Activated gamma-delta T cell (primary cell): ENCODE measurements around the gene SLC23A2.

Experiments used
- DNase-seq: peaks from one replicate; lab custom pipeline; 2025; lab: John Stamatoyannopoulos, UW

Gene SLC23A2

DNA sequence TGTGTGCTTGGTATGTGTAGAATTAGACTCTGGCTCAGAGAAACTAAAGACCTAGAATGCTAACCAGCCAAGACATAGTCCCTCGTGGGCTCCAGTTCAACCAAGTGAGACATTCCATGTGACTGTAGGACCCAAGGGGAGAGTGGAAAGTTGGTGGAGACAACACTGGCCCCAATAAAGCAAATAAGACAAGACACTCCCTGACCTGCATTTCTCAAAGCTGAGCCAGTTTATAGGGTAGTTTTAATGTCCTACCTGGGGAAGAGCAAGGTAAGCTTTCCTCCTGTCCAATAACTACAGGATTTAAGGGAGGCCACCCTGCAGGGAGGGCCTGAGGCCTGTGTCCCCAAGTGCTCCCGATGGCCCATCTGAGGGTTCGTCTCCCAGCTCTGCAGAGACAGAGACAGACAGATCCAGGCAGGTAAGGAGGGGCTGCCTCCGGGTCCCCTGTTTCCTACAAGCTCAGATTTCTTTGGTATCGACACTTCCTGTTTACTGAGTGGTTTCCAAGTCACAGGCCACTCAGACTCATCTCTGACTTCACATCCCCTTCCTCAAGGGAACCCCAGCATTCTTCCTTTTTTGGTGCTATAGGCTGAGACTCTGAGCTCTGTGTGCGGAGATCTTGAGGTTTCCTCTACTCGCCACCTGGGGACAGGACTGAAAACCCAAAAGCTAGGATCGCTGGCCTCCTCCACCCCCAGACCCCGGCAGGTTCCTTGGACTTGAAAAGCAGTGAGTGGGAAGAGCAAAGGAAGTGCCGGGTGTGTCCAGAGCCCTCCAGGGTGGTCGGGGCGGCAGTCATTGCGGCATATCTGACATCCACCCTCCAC, 187.2 kb downstream of the SLC23A2 start:
- peak; percentile 28 for DNase-seq

- DNase-seq: no peak
Observed at GRCh38 chr20:4813076-4813862, 188.0 kb downstream of the SLC23A2 start.

- no peak for DNase-seq
Observed at GRCh38 chr20:4812641-4813075, 188.7 kb downstream of the SLC23A2 start.

DNA sequence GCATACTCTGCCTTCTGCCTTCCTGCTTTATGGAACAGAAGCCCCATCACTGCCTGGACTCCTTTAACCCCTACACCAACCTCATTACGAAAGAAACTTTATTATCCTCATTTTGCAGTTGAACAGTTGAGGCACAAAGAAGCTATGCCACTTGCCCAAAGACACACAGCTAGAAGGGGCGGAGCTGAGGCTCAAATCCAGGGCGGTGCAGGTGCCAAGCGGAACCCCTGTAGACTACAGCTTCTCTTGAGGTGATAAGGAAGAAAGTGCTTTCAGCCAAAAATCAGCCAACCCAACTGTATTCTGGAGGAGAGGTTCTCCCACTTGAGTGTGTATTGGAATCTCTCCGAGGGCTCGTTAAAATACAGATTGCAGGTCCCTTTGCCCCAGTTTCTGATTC, 189.1 kb downstream of the SLC23A2 start:
- DNase-seq: no peak

DNA sequence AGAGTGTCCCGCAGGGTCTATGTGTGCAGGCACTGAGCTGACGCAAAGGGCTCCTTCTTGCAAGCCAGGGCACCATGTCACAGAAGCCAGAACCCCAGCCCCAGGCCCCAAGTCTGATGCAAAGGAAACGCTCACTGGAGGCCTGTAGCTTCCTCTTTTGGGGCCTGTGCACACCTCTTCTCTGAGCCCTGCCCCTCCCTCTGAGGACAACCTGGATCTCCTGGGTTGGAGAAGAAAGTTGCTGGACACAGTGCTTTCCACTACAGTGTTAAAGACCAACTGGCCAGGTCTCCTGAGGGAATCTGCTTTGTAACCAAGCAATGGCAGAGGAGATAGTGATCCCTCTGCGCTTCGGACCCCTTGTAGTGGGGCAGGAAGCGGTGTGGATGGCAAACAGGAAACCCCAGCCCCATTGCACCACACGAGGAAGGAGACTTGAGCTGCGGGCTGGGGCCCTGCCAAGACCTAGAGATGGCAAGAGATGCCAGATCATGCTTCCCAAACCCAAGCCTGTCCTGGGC, 189.6 kb downstream of the SLC23A2 start:
- peak; percentile 25 for DNase-seq

DNA sequence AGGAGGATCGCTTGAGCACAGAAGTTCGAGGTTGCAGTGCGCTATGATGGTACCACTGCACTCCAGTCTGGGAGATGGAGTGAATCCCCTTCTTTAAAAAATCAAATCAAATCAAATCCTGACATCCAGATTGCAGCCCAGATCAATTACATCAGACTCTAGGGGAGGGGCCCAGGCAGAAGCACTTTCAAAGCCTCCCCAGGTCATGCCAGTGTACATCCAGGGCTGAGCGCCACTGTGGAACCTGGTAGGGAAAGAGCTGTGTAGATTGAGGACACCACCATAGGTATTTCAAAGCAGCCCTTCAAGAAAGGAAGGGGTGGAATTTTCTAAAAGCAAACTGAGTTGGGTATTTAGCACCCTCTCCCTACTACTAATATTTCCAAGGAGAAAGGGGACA, 190.1 kb downstream of the SLC23A2 start:
- DNase-seq: no peak

GRCh38 chr20:4810426-4811019, 190.8 kb downstream of the SLC23A2 start:
- no peak for DNase-seq

DNA sequence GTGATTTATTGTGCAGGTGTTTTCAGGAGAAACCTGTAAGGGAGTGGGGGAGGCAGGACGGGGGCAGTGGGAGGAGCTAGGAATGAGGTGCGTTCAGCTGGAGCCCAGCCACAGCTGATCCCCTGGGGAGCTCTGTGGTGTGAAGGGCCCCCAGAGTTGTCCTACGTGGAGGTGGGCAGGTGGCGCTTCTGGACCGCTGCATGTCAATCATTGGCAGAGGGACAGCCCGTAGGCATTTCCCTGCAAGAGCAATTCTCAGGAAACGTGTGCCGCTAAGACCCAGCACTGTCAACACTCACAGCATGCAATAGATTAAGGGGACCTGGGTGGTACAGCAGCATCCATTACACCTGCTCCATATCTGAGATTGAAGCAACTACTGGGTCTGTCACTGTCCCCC, 191.6 kb downstream of the SLC23A2 start:
- DNase-seq: no peak

GRCh38 chr20:4808872-4809271, 192.4 kb downstream of the SLC23A2 start:
- no peak for DNase-seq

DNA sequence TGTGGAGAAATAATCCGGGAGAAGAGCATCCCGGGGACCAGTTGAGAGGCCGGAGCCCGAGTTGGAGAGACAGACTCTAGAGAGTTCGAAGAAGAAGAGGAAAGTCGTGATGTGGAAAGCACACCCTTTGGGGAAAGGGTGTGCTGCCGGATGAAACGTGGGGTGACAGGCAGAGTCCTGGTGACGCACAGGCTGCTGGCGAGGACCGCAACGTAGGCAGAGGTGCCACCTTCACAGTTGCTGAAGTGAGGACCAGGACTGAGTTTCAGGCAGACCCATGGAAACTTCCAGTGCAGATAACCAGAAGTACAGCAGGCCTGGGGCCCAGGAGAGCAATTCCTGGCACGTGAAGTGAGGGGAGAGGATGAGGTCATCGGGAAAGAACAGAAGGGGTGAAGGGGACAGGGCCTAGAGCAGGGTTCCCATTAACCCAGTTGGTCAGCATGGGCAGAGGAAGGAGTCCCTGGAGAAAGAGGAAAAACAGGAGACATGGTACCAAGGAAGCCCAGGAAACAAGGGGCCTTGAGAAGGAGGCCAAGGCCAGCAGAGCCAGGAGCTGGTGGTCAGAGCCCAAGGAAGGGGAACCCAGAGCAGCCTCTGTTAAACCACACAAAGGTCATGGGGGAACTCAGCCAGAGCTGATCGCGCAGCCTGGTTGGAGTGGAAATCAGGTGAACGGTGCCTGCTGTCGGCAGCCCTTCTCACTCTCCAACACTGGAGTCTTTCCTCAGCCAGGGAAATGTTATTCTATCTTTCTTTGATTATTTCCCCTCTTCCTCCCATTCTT, 195.5 kb downstream of the SLC23A2 start:
- DNase-seq: no peak

DNA sequence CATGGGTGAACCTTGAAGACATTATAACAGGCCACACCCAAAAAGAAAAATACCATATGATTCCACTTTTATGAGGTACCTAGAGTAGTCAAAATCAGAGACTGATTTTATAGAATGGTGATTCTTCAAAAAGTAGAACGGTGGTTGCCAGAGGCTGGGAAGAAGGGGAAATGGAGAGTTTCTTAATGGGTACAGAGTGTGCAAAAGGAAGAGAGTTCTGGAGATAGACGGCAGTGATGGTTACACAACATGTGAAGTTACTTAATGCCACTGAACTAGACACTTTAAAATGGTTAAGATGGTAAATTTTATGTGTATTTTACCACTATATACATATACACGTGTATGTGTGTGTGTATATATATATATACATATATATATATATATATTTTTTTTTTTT, 198.8 kb downstream of the SLC23A2 start:
- DNase-seq: no peak
